ENCODE measurements around the gene USP10.

USP10 gene

DNA sequence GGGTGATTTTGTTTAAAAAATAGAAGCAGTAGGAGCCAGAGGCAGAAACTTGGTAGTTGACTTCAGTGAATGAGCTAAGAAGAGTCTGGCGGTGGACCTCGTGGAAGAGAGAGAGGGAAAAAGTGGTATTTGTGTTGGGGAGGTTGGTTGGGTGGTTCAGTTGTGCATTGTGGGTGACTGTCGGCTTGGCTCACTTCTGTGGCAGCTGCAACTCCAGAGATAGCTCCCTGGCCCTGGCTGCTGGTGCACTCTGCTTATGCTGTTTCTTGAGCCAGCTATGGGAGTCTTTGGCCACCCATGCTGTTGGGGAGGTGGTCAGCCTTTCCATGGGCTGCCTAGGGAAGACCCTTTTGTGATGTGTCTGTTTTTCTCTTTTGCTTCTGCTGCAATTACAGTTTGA is 69.6 kb downstream of the USP10 start:
- DNase-seq (ENCODE audit: low spot score): no peak

DNA sequence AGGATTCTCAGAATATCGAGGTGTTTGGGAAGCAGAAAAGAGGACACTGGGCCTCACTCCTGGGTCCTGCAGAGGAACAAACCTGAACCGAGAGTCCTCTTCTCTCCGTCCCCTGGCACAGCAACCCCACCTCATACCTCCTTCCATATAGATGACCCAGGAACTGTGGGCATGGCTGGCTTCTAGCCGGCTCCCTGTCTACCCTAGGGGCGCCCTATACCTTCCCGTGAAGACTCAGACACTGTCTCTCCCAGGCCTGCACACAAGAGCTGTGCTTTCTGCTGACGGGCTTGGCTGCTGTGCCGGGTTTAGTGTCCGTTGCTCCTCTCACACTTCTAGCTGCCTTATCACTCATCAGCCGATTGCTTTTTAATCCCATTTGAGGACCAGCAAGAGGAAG is 73.5 kb downstream of the USP10 start:
- DNase-seq (ENCODE audit: low spot score): no peak

DNA sequence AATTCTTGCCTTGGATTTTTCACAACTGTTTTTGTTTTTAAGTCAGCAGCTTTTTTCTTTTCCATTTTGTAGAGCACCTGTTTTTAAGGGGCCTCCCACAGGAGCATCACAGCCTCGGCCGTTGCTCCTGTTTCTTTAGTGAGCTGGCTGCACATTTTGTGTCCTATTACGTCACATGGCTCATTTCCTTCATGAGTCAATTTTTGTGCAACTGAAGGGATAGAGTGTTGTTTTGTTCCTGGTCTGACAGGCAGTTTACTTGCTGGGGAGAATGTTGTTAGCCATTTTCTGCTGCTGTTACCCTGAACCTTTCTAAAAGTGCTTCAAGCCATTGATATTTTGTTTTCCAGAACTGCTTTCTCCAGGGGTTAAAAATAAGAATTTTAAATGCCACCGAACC is 75.0 kb downstream of the USP10 start:
- peak; percentile 73 for DNase-seq (ENCODE audit: low spot score)

DNA sequence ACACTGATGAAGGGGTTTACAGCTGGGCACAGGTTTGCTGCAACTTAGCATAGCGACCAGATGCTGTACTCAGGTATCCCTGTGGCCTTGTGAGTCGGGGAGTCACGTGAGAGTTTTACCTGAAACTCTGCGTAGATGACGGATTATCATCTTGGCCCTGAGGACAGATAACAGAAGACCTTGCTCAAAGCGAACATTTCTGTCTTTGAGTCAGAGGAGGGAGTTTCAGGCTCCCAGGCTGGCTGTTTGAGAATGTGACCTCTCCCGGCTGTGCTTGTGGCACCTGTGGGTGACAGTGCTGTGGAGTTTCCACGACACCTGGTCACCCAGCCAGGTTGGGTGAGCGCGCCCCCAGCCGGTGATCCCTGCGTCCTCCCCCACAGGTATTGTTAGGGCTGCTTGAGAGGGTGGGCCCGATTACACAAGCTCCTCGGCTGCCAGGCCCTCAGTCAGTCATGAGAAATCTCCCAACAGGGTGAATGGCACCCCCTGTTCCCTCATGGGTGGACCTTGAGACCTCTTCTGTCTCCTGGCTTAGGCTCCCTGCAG is 75.5 kb downstream of the USP10 start:
- no peak for DNase-seq (ENCODE audit: low spot score)

DNA sequence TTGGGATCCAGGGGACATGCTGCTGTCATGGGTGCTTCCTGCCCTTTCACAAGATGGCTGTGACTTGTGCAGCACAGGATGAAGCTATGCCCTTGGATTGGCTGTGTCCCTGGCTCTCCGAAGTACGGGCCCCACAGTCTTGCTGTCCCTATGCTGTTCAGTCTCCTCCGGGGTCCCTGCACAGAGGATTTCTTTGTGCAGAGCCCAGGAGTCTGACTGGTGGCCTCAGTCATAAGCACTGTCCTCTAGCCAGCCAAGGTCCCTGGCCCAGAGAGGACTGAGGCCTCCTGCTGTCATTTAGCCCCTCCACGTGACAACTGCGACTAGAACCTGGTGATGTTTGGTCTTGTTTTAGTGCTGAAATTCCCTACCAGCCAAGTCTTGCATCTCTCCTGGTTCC is 77.6 kb downstream of the USP10 start:
- DNase-seq (ENCODE audit: low spot score): no peak

DNA sequence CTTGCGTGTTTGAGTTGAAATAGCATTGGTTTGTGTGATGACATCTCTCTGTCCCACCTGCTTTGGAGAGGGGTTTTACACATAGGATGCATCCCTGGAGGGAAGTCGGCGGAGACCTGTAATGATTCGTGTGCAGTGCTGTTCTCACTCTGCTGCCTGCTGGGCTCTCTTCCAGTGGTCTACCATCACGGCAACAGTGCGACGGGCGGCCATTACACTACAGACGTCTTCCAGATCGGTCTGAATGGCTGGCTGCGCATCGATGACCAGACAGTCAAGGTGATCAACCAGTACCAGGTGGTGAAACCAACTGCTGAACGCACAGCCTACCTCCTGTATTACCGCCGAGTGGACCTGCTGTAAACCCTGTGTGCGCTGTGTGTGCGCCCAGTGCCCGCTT is 78.9 kb downstream of the USP10 start:
- DNase-seq (ENCODE audit: low spot score): no peak

DNA sequence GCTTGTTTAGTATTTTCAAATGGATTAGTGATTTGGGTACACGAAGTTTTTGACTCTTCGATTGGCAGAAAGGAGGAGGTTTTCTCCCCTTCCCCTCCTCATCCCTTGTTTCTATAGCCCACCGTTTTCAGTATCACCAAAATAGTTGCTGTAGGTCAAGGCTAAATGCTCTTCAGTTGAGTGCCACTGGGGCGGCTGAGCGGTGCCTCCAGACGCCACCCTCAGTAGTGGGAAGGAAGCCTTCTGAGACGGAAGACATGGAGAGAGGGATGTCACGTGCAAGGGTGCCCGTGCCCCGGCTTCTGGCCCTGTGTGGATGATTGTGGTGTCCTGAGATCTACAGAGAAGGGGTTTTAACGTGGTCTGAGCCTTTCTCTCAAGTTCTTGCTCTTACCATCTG is 80.3 kb downstream of the USP10 start:
- no peak for DNase-seq (ENCODE audit: low spot score)

DNA sequence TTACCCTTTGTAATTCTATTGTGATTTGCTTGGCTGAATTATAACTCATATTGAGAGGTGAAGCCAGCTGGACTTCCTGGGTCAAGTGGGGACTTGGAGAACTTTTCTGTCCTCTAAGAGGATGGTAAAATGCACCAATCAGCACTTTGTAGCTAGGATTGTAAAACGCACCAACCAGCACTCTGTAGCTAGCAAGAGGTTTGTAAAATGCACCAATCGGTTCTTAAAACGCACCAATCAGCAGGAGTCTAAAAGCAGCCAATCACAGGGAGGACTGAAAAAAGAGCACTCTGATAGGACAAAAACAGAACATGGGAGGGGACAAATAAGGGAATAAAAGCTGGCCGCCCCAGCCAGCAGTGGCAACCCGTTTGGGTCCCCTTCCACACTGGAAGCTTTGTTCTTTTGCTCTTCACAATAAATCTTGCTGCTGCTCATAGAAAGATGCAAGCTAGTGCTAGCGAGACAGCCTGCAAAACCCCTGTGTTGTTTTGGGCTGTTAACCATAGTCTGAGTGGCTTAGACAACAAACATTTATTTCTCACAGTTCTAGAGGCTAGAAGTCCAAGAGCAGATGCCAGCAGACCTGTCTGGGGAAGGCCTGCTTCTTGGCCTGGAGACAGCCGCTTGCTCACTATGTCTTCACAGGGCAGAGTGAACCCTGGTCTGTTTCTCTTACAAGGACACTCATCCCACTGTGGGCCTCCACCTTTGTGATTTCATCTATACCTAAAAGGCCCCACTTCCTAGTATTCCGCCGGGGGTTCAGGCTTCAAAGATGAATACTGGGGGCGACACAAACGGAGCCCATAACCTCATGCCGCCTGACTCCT is 81.0 kb downstream of the USP10 start:
- DNase-seq (ENCODE audit: low spot score): no peak

DNA sequence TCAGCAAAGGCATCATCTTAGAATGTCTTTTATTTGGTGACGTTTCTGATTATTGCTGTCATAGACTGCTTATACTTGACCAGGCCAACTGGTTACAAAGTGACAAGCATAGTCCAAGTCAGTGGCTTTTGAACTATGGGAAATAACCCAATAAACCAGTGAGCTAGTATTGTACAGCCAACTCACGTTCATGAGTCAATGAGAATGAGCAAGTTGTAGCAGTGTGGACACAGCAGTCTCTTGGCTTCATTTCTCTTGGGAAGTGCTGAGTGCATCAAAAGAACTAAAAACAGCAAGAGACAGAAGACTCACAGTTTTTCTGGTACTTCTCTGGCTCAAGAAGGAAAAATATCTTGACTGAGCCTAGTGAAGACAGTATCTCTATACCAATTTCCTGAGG is 83.0 kb downstream of the USP10 start:
- DNase-seq (ENCODE audit: low spot score): no peak

DNA sequence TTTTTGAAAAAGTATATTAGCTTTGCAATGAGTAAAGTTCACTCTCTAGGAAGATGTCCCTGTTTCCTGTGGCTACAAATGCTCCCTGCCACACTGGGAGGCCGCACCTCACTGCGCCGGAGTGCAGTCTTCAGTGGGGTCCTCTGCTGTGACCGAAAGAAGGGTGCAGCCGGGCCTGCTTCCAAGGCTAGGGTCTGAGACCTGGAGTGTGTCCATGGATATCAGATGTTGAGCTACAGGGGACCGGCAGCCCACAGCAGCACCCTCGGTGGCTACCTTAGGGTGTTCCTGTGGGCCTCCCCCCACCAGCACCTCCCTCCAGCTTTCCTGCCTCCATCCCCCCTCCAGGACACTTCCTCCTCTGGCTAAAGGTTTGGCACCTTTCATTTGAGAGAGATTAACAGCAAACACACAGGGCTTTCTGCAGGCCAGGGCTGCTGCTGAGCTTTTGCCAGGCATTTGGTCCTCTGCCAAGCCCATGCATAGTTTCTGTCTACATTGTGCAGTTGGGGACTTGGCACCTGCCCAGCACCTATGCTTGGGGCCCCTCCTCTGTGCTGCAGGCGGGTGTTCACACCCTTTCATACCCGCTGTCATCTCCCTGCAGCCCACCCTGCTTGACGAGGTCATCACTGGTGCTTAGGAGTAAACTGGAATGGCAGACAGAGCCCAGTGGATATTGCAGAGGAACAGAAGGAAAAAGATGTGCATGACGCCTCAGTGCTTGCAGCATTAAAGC is 86.2 kb downstream of the USP10 start:
- DNase-seq (ENCODE audit: low spot score): peak; percentile 30

DNA sequence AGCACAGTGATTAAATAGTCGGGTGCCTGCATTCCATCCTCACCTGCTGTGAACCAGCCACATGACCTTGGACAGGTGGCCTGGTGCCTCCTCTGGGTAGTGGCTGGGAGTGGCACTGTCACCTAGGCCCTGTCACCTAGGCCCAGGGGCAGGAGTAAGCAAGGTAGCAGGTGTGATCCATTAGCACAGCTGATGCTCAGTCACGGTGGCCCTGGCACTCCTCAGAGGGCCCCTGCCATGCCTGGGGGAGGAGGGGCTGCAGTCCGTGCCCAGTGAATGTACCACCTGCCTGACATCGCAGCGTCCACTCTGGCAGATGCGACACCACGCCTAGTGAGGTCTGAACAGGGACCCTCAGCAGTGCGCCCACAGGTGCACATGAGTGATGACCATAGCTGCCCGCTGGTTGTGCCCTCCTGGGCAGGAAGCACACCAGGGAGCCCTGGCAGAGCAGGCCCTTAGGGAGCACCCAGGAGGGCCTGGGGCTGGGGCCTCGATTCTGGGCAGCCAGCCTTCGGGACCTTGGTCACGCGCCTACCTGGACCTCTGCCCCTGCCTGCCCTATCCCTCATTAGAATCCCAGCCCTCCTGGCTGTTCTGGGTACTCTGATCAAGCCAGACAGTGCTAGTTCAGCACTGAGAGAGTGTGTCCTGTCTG is 86.9 kb downstream of the USP10 start:
- DNase-seq (ENCODE audit: low spot score): no peak

DNA sequence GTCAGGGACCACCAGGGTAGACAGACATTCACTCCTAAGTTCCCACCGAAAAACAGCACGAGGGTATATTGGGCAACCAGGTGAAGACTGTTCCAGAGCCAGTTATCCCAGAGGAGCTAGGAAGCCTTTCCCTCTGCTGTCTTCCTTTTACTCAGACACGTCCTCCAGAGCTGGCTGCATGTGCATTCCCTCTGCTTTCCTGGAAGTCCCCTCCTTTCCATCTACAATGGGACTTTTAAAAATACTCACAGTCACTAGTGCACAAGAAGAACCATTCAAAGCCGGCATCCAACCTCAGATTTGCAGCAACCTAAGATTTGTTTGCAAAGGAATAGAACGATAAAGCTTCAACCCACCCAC is 87.4 kb downstream of the USP10 start:
- no peak for DNase-seq (ENCODE audit: low spot score)

DNA sequence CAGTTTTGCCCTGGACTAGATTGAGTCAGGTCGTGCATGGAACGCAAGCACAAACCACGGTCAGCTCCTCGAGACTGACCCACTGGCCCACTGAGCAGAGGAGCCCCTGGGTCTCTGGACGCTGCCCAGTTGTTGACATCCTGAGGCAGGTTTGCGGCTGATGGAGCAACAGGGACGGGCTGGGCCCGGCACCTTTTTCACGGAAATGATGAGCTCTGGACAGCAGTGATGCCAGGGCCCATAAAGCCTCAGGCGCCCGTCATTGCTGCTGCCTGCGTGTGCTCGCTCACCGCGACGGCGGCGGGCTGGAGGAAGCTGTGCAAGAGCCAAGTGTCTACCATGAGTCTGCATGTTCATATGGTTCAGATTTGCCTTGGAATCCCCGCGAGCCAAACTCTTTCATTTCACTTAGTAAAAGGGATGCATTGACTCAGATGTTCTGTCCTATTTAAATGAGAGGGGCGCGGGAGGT is 89.2 kb downstream of the USP10 start:
- DNase-seq (ENCODE audit: low spot score): peak; percentile 83

DNA sequence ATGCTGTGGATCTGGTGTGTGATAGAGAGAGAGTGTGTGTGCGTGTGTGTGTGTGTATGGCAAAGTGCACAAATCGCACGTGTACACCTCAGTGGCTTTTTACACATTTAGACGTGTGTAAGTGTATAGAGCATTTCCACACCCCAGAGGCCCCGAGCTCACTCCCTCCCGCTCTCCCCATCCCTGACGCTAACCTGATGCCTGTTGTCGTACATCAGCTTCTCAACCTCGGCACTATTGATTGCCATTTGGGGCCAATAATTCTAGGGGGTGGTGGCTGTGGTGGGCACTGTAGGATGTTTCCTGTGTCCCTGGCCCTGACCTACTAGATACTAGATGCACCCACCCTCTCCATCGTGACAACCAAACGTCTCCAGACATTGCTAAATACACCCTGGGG is 89.6 kb downstream of the USP10 start:
- DNase-seq (ENCODE audit: low spot score): no peak

DNA sequence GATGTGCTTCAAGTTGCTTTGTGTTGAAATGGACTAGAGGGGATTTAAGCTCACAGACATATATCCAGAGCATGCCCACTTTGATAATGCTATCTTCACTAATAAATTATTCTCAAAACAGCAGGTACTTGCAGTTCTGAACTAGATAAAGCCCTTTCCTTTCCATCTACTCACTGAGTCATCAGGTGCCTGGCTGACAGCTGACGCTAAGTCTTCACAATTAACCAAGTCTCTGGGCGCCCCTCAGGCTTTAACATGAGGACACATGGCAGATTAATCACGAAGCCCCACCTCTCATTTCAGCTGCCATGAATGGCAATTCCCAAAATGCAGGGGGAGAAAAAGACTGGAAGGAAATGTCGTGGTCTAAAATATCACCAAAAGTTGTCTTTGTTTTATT is 90.5 kb downstream of the USP10 start:
- DNase-seq (ENCODE audit: low spot score): no peak

DNA sequence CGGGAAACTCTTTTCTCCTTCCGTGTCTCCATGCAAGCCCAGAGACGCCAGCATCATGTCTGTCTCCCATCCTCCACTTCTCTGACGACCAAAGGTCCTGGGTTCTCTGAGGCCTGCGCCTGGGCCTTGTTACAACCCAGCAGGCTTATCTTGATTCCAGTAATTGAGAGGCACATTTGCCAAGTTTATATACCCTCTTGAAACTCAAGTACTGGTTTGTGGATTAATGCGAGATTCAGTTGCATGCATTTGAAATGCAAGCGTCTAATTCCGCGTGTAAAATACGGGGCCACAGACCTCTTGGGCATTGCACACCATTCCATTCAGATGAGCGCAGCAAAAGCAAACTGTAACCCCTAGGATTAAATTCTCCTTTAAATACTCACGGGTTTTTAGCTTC is 91.3 kb downstream of the USP10 start:
- DNase-seq (ENCODE audit: low spot score): no peak

DNA sequence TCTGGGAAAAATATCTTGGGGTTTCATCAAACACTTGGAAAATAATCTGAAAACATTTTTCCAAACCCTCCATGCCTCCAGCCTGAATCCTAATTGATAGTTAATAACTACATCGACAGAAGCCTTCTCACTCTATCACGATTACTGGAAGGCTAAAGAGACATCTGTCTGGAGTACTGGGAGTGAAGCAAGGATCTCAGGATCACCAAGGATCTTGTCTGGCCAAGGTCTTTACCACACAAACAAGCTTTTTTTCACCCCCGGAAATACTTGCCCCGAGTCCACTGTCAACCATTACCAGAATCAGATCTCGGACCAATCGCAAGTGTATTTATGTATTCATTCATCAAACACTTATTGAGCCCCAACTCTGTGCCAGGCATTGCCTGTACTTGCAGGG is 91.7 kb downstream of the USP10 start:
- DNase-seq (ENCODE audit: low spot score): no peak

DNA sequence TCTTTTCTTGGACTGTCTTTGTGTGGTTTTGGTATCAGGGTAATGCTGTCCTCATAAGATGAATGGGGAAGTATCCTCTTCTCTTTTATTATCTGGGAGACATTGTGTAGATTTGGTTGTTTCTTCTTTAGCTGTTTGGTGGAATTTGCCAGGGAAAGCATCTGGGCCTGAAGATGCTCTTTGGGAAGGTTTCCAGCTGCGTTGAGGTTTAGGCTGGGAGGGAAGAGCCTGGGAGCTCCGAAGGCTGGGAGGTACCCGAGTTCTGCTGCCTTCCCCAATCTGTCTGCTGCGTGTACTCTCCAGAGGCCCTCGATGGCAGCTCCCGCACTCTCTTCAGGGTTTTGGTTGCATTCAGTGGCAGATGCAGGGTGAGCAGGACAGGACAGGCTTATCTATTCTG is 94.4 kb downstream of the USP10 start:
- DNase-seq (ENCODE audit: low spot score): no peak

DNA sequence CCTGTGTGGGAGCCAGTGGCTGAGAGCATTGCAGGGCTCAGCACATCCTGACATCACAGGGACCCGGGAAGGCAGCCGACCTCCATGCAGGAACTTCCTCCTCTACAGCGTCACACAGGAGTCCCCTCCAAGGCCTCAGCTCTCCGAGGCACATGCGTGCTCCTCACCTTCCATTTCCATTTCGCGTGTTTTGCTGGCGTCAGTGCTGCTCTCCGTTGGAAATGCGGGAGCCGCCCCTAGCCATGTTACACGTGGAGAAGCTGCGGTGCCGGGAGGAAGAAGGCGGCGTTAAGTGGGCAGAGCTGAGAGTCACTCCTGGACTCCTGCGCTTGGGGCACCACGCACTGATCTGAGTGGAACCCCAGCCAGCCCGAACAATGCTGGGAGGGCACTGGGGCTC is 94.8 kb downstream of the USP10 start:
- DNase-seq (ENCODE audit: low spot score): no peak

DNA sequence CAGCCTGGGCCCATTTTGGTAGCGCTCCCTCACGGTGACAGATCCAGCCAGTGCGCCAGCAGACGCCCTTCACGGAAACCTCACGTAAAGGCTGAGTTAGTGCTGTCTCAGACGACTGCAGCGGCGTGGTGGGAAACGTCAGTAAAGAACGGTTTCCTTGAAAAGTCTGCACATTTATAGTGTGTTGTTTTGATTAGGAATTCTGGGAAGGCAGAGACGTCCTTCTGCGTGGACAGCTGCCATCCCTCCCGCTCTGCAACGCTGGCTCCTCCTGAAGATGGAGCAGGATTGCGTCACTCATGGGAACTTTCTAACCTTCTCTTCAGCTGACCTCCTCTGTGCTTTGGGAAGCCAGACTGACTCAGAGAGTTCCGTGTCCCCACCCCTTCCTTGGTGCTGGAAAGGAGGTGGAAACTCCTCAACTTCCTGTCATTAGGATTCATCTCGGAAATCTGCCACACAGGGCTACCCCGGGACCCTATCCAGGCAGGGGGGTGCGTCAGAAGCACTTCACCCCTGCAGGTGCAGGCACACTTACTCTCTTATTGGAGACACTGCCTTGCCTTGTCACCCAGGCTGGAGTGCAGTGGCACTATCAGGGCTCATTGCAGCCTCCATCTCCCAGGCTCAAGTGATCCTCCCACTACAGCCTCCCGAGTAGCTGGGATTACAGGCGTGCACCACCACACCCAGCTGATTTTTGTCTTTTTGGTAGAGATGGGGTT is 95.7 kb downstream of the USP10 start:
- peak; percentile 92 for DNase-seq (ENCODE audit: low spot score)

DNA sequence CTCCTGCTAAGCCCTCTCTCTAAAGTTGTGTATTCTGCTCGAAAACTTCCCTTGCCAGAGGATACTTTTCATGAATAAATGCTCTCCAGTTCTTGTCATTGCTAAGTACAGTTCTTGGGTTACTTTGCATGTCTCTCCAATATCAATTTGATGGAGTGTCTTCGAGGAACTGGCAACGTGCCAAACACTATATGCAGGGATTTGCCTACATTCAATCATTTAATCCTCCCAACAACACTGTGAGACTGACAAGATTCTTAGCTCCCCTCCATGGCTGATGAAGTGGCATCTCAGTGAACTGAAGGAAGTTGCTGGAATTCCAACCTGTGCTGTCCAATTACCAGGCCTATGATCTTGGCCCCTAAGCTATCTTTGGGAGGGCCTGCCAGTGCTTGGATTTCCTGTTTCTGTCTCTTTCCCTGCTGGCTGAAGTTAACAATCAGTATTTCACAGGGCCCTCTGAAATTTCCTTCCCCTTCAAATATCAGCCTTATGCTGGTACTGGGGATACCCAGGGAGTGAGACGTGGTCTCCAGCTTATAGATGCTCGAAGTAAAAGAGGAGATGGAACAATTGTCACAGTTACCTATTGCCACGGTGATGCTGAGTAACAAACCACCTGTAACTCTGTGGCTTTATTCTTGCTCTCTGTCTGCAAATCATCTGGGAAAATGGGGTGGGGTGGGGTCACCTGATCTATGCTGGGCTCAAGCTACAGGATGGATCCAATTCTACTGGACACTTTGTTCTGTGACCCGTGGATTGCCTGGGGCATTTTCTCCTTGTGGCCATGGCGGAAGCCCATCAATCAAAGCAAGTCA is 100.6 kb downstream of the USP10 start:
- no peak for DNase-seq (ENCODE audit: low spot score)

All from GM03348 (cell line).